H9 (cell line): Measurements from ENCODE around the gene DPH2. TPM values are rescaled to one million over a fixed set of nuclear protein-coding genes. Genes with fewer than 3 reads are reported as not detected.

ENCODE experiments used
- DNase-seq: peaks from one replicate; pipeline ENCODE4 v3.0.0-alpha.2; 2017
- H2AFZ ChIP-seq: one replicate; pipeline ENCODE4 v1.6.1; 2013; ENCODE audit warnings: mild to moderate bottlenecking, low read length, control low read depth, moderate library complexity
- H2AK5ac ChIP-seq: 2 replicates; pipeline ENCODE4 v1.6.1; 2013; ENCODE audit warnings: low read length, control low read depth, mixed read lengths; ENCODE audit not compliant: insufficient read length
- H2BK120ac ChIP-seq: one replicate; pipeline ENCODE4 v1.6.1; 2013; ENCODE audit warnings: low read depth, mild to moderate bottlenecking, low read length, control low read depth, inconsistent platforms; ENCODE audit not compliant: poor library complexity, severe bottlenecking
- H2BK12ac ChIP-seq: 2 replicates; pipeline ENCODE4 v1.6.1; 2013; ENCODE audit warnings: low read length, control low read depth, mixed read lengths, low read depth; ENCODE audit not compliant: insufficient read length
- H2BK15ac ChIP-seq: 2 replicates; pipeline ENCODE4 v1.6.1; 2013; ENCODE audit warnings: low read depth, low read length, control low read depth
- H2BK20ac ChIP-seq: one replicate; pipeline ENCODE4 v1.6.1; 2013; ENCODE audit warnings: low read depth, mild to moderate bottlenecking, low read length, control low read depth, inconsistent platforms; ENCODE audit not compliant: poor library complexity, severe bottlenecking
- H2BK5ac ChIP-seq: 2 replicates; pipeline ENCODE4 v1.6.1; 2013; ENCODE audit warnings: low read length, control low read depth, mixed read lengths; ENCODE audit not compliant: insufficient read length
- H3K14ac ChIP-seq: 2 replicates; pipeline ENCODE4 v1.6.1; 2013; ENCODE audit warnings: low read length, control low read depth; ENCODE audit not compliant: insufficient read depth
- H3K18ac ChIP-seq: 2 replicates; pipeline ENCODE4 v1.6.1; 2013; ENCODE audit warnings: low read depth, mild to moderate bottlenecking, mixed read lengths, low read length, control low read depth; ENCODE audit not compliant: insufficient read length
- H3K23ac ChIP-seq: 2 replicates; pipeline ENCODE4 v1.6.1; 2013; ENCODE audit warnings: low read length, control low read depth, mixed read lengths, low read depth; ENCODE audit not compliant: insufficient read length
- H3K23me2 ChIP-seq: 2 replicates; pipeline ENCODE4 v1.6.1; 2013; ENCODE audit warnings: low read depth, mild to moderate bottlenecking, mixed read lengths, low read length, control low read depth; ENCODE audit not compliant: insufficient read length, poor library complexity, severe bottlenecking
- H3K27ac ChIP-seq: 2 replicates; pipeline ENCODE4 v1.5.1; 2013; ENCODE audit warnings: low read length, control low read depth, mixed read lengths, low read depth; ENCODE audit not compliant: insufficient read length
- H3K27me3 ChIP-seq: 2 replicates; pipeline ENCODE4 v1.6.1; 2013; ENCODE audit warnings: low read length, control low read depth, inconsistent platforms; ENCODE audit not compliant: insufficient read depth
- H3K4ac ChIP-seq: 2 replicates; pipeline ENCODE4 v1.6.1; 2013; ENCODE audit warnings: low read depth, mild to moderate bottlenecking, control low read depth, inconsistent platforms, low read length, moderate library complexity
- H3K4me1 ChIP-seq: 2 replicates; pipeline ENCODE4 v1.6.1; 2013; ENCODE audit warnings: low read length, control low read depth, inconsistent platforms; ENCODE audit not compliant: insufficient read depth
- H3K4me2 ChIP-seq: 2 replicates; pipeline ENCODE4 v1.6.1; 2013; ENCODE audit warnings: low read length, control low read depth, mixed read lengths; ENCODE audit not compliant: insufficient read length, insufficient read depth
- H3K56ac ChIP-seq: 2 replicates; pipeline ENCODE4 v1.6.1; 2013; ENCODE audit warnings: low read depth, mild to moderate bottlenecking, mixed read lengths, low read length, control low read depth; ENCODE audit not compliant: insufficient read length
- H3K79me1 ChIP-seq: 2 replicates; pipeline ENCODE4 v1.6.1; 2013; ENCODE audit warnings: low read depth, mild to moderate bottlenecking, moderate library complexity, low read length, control low read depth, inconsistent platforms; ENCODE audit not compliant: insufficient read depth, poor library complexity, severe bottlenecking
- H3K79me2 ChIP-seq: 2 replicates; pipeline ENCODE4 v1.6.1; 2013; ENCODE audit warnings: low read length, control low read depth, inconsistent platforms; ENCODE audit not compliant: insufficient read depth
- H3K9ac ChIP-seq: 2 replicates; pipeline ENCODE4 v1.6.1; 2013; ENCODE audit warnings: low read length, control low read depth, mixed read lengths; ENCODE audit not compliant: insufficient read length; ENCODE audit errors: extremely low read depth
- H3K9me3 ChIP-seq: one replicate; pipeline ENCODE4 v1.6.1; 2013; ENCODE audit warnings: low read depth, low read length, inconsistent platforms; ENCODE audit not compliant: control insufficient read depth
- H3T11ph ChIP-seq: one replicate; pipeline ENCODE4 v1.6.1; 2013; ENCODE audit warnings: mild to moderate bottlenecking, low read length, control low read depth, inconsistent platforms
- H4K20me1 ChIP-seq: one replicate; pipeline ENCODE4 v1.6.1; 2013; ENCODE audit not compliant: control insufficient read depth, insufficient read length, insufficient read depth
- H4K5ac ChIP-seq: 2 replicates; pipeline ENCODE4 v1.6.1; 2013; ENCODE audit warnings: low read depth, mild to moderate bottlenecking, mixed read lengths, low read length, control low read depth; ENCODE audit not compliant: insufficient read length
- H4K8ac ChIP-seq: replicated peaks from 2 replicates; pipeline ENCODE4 v1.6.1; 2013; ENCODE audit warnings: low read length, control low read depth, mixed read lengths, low read depth; ENCODE audit not compliant: insufficient read length
- H4K91ac ChIP-seq: 2 replicates; pipeline ENCODE4 v1.6.1; 2013; ENCODE audit warnings: low read depth, mild to moderate bottlenecking, moderate library complexity, mixed read lengths, low read length, control low read depth; ENCODE audit not compliant: insufficient read length
- H3K27ac Mint-ChIP-seq, 3 experiments: 2 replicates in 2 of 3; 3 replicates in 1 of 3; pipeline ENCODE4 v1.8.0; 2020 to 2021; ENCODE audit warnings: mixed read lengths in 3 of 3, mild to moderate bottlenecking in 1 of 3, moderate library complexity in 1 of 3
- H3K27me3 Mint-ChIP-seq: 2 replicates; pipeline ENCODE4 v1.8.0; 2021; ENCODE audit warnings: low read depth, mild to moderate bottlenecking, moderate library complexity, mixed read lengths
- H3K36me3 Mint-ChIP-seq, 3 experiments: 2 replicates in 2 of 3; 3 replicates in 1 of 3; pipeline ENCODE4 v1.8.0; 2020 to 2021; ENCODE audit warnings: low read depth in 3 of 3, mixed read lengths in 3 of 3; ENCODE audit not compliant: insufficient read depth in 1 of 3
- H3K4me1 Mint-ChIP-seq, 2 experiments: 2 replicates each; pipeline ENCODE4 v1.8.0; 2020; ENCODE audit warnings: mixed read lengths in 2 of 2
- H3K4me3 Mint-ChIP-seq, 2 experiments: 2 replicates in 1 of 2; 3 replicates in 1 of 2; pipeline ENCODE4 v1.8.0; 2020 to 2021; ENCODE audit warnings: mild to moderate bottlenecking in 2 of 2, mixed read lengths in 2 of 2, moderate library complexity in 1 of 2
- H3K9me3 Mint-ChIP-seq, 2 experiments: 2 replicates in 1 of 2; 3 replicates in 1 of 2; pipeline ENCODE4 v1.8.0; 2020; ENCODE audit warnings: mild to moderate bottlenecking in 2 of 2, mixed read lengths in 2 of 2, moderate library complexity in 1 of 2
- WGBS: extraction: QIAGEN DNeasy Blood & Tissue Kit; methylation state at CpG from one replicate; pipeline ENCODE4 v1.1.7; 2013; ENCODE audit warnings: missing lambda C conversion rate, low lambda C conversion rate, mixed read lengths; ENCODE audit not compliant: insufficient read length; ENCODE audit errors: extremely low coverage; 5-methylcytosine and 5-hydroxymethylcytosine counted together
- total RNA-seq: library from RNA; stranded (reverse); gene quantifications from 2 replicates; pipeline ENCODE4 v1.2.1, GENCODE V29; 2021
- TF ChIP-seq, protein P1 (sequence below): fragments of 200-600 bp; sonication (generic); conservative IDR thresholded peaks from 3 replicates; pipeline ENCODE4 v1.8.0; 2021; ENCODE audit warnings: antibody characterized with exemption, mild to moderate bottlenecking

The DPH2 gene
- total RNA-seq, 1 experiment from 2014 or later: 74.4 TPM

DNA sequence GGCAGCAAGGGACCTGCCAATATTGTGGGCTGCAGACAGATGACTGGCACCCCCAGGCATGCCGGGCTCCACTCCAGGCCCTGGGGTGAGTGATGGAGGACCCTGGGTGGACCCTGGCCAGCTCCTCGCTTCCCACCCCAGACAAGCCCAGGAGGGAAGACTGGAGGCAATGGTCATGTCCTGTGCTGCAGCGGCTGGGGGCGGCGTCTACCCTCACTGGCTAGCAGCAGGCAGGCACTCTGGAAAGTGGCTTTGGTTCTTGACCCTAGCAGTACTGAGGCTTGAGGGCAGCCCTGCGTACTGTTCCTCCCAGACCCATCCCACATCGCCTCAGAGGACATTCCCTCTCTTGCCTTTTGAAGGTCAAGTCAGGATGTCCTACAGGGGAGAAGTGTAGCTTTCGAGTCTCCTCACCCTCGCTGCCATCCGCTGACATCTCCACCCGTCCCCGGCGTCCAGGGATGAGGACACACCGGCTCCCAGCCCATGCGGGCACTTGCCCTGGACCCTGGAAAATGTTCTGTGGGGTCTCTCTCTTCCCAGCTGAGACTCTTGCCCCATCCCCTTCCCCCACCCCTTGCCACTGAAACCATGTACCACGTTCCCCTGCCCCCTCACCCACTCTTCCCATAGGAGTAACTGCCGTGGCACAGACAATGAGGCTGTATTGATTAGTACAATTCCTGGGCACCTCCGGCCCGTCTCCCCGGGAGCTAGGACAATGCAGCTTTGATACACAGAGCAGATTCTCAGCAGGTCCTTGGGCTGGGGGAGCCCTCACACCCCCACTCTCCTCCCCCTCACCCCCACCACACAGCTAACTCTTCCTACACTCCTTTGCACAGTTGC is 46.5 kb downstream of the DPH2 start:
- no peak overlapping the region for H2BK120ac ChIP-seq
- no peak overlapping the region for H3K4me2 ChIP-seq
- no peak overlapping the region for H2BK15ac ChIP-seq
- no peaks in the 10 kb centered on the region for H3K9me3 ChIP-seq
- H3K27me3 Mint-ChIP-seq: no peaks in the 10 kb centered on the region
- no peak overlapping the region for H3K23ac ChIP-seq
- H3K27ac Mint-ChIP-seq: peak overlapping the region in 1 of 3 experiments; percentile 61; a peak in 2 of 7 replicates
- no peak overlapping the region for H2BK20ac ChIP-seq
- H2AK5ac ChIP-seq: no peak overlapping the region
- no CpG with 5 or more reads among the region's 20 CpGs for WGBS
- TF ChIP-seq, protein P1, sequence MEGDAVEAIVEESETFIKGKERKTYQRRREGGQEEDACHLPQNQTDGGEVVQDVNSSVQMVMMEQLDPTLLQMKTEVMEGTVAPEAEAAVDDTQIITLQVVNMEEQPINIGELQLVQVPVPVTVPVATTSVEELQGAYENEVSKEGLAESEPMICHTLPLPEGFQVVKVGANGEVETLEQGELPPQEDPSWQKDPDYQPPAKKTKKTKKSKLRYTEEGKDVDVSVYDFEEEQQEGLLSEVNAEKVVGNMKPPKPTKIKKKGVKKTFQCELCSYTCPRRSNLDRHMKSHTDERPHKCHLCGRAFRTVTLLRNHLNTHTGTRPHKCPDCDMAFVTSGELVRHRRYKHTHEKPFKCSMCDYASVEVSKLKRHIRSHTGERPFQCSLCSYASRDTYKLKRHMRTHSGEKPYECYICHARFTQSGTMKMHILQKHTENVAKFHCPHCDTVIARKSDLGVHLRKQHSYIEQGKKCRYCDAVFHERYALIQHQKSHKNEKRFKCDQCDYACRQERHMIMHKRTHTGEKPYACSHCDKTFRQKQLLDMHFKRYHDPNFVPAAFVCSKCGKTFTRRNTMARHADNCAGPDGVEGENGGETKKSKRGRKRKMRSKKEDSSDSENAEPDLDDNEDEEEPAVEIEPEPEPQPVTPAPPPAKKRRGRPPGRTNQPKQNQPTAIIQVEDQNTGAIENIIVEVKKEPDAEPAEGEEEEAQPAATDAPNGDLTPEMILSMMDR: no peak
- no peak overlapping the region for H3T11ph ChIP-seq
- H3K79me1 ChIP-seq: no peaks in the 10 kb centered on the region
- peaks cover 0 to 11% (median 0%) of the 10 kb centered on the region in 3 experiments; a peak in 3 of 7 replicates for H3K36me3 Mint-ChIP-seq
- no peaks in the 10 kb centered on the region for H3K9me3 Mint-ChIP-seq
- no peak for DNase-seq
- no peak overlapping the region for H3K9ac ChIP-seq
- no peaks in the 10 kb centered on the region for H3K23me2 ChIP-seq
- H4K5ac ChIP-seq: no peak overlapping the region
- no peak overlapping the region for H3K18ac ChIP-seq
- H3K79me2 ChIP-seq: no peaks in the 10 kb centered on the region
- H2BK12ac ChIP-seq: no peak overlapping the region
- H3K4me1 ChIP-seq: peaks cover 3% of the 10 kb centered on the region; the same call in 1 of the 2 replicates
- no peak overlapping the region for H3K56ac ChIP-seq
- no peak overlapping the region for H3K4me3 Mint-ChIP-seq
- H3K4ac ChIP-seq: no peak overlapping the region
- no peak overlapping the region for H4K91ac ChIP-seq
- H3K4me1 Mint-ChIP-seq: peaks cover 22 to 31% of the 10 kb centered on the region in 2 experiments
- H4K20me1 ChIP-seq: no peaks in the 10 kb centered on the region
- no peak overlapping the region for H2AFZ ChIP-seq
- H3K27me3 ChIP-seq: no peaks in the 10 kb centered on the region
- H3K27ac ChIP-seq: no peak overlapping the region
- H4K8ac ChIP-seq: no peak overlapping the region
- H2BK5ac ChIP-seq: no peak overlapping the region
- H3K14ac ChIP-seq: no peak overlapping the region
